22Rv1 (cell line): ENCODE results near the gene ZNF106.

Experiments
- H3K27ac ChIP-seq: fragments of 450-650 bp; 2 replicates; pipeline ENCODE4 v1.5.1; 2017
- CTCF ChIP-seq: fragments of 450-650 bp; IDR thresholded peaks from 2 replicates; pipeline ENCODE4 v1.5.1; 2017; ENCODE audit warnings: mild to moderate bottlenecking
- ZFX ChIP-seq: fragments of 450-650 bp; IDR thresholded peaks from 2 replicates; pipeline ENCODE4 v1.6.1; 2017; ENCODE audit warnings: antibody characterized with exemption, borderline replicate concordance

The ZNF106 gene

GRCh38 chr15:42490671-42491538, at the start of gene ZNF106:
Gene ZNF106, minus strand, starts transcription at chr15:42491141. Its CDS starts 18,852 bp downstream, at chr15:42472289.
- peak within 1 kb of the TSS; percentile 71 for H3K27ac ChIP-seq
- TF ChIP-seq ZFX (no peak), CTCF (no peak)

GRCh38 chr15:42533246-42533645, 42.3 kb upstream of the ZNF106 start:
- no peak overlapping the region for H3K27ac ChIP-seq
- TF ChIP-seq ZFX (no peak), CTCF (no peak)

DNA sequence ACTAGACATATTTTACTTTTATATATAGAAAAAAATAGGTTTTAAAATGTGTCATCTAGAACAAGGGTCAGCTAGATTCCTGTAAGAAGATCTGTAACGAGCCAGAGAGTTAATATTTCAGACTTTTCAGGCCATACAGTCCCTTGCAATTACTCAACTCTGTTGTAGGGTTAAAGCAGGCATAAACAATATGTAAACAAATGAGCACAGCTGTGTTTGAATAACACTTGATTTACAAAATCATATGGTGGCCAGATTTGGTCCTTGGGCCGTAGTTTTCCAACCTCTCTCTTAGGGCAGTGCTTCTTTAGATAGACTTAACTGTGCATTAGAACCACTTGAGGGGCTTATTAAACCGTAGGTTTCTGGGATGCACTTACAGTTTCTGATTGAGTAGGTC, 38.0 kb upstream of the ZNF106 start:
- no peak for TF ChIP-seq CTCF
- no peak for TF ChIP-seq ZFX
- no peak overlapping the region for H3K27ac ChIP-seq

- peak overlapping the region; percentile 27; the same call in 1 of the 2 replicates for H3K27ac ChIP-seq
- no peak for TF ChIP-seq CTCF
- TF ChIP-seq ZFX: no peak
Measured at GRCh38 chr15:42523331-42523730, 32.4 kb upstream of the ZNF106 start.

GRCh38 chr15:42511007-42511391, 20.1 kb upstream of the ZNF106 start:
- no peak for TF ChIP-seq CTCF
- TF ChIP-seq ZFX: no peak
- no peak overlapping the region for H3K27ac ChIP-seq

DNA sequence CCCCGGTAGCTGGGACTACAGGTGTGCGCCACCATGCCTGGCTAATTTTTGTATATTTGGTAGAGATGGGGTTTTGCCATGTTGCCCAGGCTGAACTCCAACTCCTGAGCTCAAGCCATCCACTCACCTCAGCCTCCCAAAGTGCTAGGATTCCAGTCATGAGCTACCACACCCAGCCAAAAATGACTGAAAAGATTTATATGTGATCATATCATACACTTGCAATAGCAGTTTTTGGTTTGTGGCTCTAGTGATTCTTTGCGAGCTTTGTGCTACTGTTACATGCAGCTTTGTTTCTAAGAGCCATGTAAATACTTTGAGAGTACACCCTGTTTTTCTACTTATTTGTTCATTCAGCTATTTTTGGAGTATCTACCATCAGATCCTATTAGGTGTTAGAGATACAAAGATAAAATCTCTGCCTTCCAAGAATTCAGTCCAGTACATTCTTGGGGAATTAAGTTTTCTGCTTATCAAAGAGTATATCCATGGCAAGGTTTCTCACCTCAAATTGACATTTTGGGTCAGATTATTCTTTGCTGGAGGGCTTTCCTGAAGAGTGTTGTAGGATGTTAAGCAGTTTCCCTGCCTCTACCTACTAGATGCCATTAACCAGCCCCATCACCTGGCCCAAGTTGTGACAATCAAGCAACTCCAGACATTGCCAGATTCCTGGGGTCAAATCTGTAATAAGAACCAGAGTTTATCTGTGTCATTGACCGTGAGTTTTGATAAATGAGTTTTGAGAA, 19.5 kb upstream of the ZNF106 start:
- TF ChIP-seq ZFX (no peak), CTCF (no peak)
- H3K27ac ChIP-seq: no peak overlapping the region

DNA sequence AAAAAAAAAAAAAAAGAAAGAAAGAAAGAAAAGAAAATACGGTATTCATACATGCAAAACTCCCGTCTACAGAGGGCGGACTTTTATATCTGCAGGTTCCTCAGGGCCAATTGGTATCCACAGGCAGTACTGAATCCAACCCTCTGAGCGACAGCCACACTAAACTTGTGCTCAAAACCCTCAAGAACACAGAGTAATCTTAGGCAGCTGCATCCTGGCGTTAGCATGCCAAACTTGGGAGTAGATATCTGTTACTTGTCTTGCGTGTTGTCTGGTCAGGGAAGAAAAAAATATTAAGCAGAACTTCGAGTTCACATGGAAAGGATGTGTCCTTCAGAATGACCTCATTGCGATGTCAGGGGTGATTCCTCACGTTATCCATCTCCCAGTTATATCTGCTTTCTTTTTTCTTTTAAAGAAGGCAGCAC, 17.3 kb upstream of the ZNF106 start:
- TF ChIP-seq ZFX (no peak), CTCF (no peak)
- no peak overlapping the region for H3K27ac ChIP-seq
